GM10266 (cell line): ENCODE data around the gene PCDHB16.
"Not testable (repeated sequence)": the region's sequence is repeated elsewhere in the genome, so short reads cannot be mapped to it uniquely, and the experiment has no call there.

Experiments
- DNase-seq: peaks from one replicate; pipeline ENCODE4 v3.0.0; 2012; ENCODE audit errors: extremely low spot score
- CTCF ChIP-seq: IDR thresholded peaks from 2 replicates; pipeline ENCODE4 v1.5.1; 2012; ENCODE audit warnings: mild to moderate bottlenecking, low read depth; ENCODE audit not compliant: control insufficient read depth, insufficient read depth; ENCODE audit errors: missing control alignments

PCDHB16 gene

GRCh38 chr5:141155540-141156374 lies 26.4 kb upstream of the PCDHB16 start:
- no peak for DNase-seq
- no peak for TF ChIP-seq CTCF

GRCh38 chr5:141157356-141157755 lies 24.8 kb upstream of the PCDHB16 start:
- not testable (repeated sequence) for DNase-seq

- not testable (repeated sequence) for DNase-seq
Observed at GRCh38 chr5:141157901-141158300, 24.3 kb upstream of the PCDHB16 start.

GRCh38 chr5:141172381-141173204 lies 9.6 kb upstream of the PCDHB16 start, which contains the start of gene PCDHB7:
PCDHB7 (plus strand) TSS chr5:141172644; CDS start chr5:141172836, 192 bp downstream.
- no peak for DNase-seq
- peak; percentile 26 for TF ChIP-seq CTCF

GRCh38 chr5:141174291-141175104 lies 7.7 kb upstream of the PCDHB16 start:
- not testable (repeated sequence) for DNase-seq

GRCh38 chr5:141175933-141176332 lies 6.3 kb upstream of the PCDHB16 start:
- DNase-seq = no peak
- TF ChIP-seq CTCF = no peak

- not testable (repeated sequence) for DNase-seq
Observed at GRCh38 chr5:141177577-141178191, 4.5 kb upstream of the PCDHB16 start, which contains the start of gene PCDHB8. PCDHB8 (plus strand) TSS chr5:141177790; CDS start chr5:141178035, 245 bp downstream.

GRCh38 chr5:141179371-141179770 lies 2.8 kb upstream of the PCDHB16 start:
- not testable (repeated sequence) for DNase-seq

- not testable (repeated sequence) for DNase-seq
Observed at GRCh38 chr5:141179876-141180275, 2.3 kb upstream of the PCDHB16 start.

- no peak for DNase-seq
- TF ChIP-seq CTCF = no peak
Observed at GRCh38 chr5:141180313-141180712, 1.9 kb upstream of the PCDHB16 start.

- not testable (repeated sequence) for DNase-seq
Observed at GRCh38 chr5:141184117-141184855, 2.1 kb downstream of the PCDHB16 start.
